ENCODE results near the gene ATP2C2.

DNA sequence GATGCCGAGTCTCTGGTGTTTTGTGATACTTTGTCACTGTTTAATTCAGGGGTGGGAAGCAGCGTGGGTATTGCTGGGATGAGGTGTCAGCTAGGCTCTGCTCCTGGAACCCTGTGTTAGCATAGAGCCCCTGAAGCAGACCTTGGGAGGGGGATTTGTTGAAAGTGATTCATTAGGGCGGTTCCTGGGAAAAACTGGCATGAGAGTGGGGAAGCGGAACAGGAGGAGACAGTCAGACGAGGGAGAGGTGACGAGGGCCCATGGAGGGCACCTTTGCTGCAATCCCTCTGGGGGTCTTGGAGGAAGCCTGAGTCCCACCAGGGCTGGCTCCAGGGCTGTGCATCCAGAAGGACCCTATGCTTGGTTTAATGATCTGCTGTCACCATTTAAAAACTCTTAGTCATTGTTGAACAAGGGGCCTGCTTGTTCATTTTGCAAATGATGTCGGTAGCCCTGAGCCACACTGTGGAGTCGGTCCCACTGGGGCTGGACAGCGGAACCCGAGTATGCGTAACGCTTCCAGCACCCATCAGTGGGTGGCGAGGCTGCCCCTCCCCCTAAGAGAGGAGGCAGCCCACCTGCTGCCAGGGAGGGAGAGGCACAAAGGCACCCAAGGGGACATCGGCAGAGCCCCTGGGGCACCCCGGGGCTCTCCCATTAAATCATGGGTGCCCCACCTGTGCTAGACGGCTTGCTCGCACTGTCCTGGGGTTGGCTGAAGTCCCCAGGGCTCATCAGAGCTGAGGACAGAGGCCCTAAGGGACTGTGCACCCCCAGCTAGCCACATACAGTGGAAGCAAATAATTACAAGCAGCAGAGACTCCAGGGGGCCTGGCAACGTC is 38.3 kb upstream of the ATP2C2 start:
- no peak for TF ChIP-seq POLR2A (IDR thresholded peaks at IDR 0.05)
- TF ChIP-seq, protein P1, sequence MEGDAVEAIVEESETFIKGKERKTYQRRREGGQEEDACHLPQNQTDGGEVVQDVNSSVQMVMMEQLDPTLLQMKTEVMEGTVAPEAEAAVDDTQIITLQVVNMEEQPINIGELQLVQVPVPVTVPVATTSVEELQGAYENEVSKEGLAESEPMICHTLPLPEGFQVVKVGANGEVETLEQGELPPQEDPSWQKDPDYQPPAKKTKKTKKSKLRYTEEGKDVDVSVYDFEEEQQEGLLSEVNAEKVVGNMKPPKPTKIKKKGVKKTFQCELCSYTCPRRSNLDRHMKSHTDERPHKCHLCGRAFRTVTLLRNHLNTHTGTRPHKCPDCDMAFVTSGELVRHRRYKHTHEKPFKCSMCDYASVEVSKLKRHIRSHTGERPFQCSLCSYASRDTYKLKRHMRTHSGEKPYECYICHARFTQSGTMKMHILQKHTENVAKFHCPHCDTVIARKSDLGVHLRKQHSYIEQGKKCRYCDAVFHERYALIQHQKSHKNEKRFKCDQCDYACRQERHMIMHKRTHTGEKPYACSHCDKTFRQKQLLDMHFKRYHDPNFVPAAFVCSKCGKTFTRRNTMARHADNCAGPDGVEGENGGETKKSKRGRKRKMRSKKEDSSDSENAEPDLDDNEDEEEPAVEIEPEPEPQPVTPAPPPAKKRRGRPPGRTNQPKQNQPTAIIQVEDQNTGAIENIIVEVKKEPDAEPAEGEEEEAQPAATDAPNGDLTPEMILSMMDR (IDR thresholded peaks at IDR 0.05), result no peak
